DMS153 treated with DMSO at 0.1 percent for 48 hours (cell line): ENCODE measurements around the gene SLC22A4.

Experiments used
- DNase-seq: peaks from one replicate; lab custom pipeline; 2025; ENCODE audit not compliant: unreplicated experiment; lab: John Stamatoyannopoulos, UW

The SLC22A4 gene

DNA sequence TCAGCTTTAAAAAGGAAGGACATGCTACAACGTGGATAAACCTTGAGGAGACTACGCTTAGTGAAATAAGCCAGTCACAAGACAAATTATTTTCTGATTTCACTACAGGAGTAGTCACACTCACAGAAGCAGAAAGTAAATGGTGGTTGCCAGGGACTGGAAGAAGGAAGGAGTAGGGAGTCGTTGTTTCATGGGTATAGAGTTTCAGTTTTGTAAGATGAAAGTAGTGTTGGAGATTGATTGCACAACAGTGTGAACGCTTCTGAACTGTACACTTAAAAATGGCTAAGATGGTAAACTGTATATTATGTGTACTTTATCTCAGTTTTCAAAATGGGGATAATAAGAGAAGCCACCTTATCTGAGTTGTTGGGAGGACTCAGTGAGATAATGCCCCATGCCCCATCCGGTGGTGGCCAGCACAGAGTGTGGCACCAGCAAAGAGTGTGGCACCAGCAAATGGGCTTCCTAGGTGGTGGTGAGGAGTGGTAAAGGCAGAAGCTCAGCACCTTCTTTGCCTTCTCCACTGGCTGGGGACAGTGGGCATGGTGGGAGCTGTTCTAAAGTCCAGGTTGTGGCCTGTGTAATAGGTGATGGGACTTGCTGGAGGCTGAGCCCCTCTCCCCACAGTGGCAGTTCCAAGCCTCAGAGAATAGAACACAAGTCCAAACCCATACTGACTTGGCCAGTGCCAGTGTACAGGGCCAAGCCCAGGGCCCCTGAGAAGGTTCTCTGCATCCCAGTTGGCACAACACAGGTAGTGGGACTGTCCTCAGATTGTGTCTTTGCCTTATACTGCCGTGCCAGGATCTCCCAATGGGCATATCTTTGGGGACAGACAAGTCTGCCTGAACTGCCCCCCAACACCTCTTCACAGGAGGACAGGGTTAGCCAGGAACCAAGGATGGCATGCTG, 4.4 kb downstream of the SLC22A4 start:
- DNase-seq: no peak

DNA sequence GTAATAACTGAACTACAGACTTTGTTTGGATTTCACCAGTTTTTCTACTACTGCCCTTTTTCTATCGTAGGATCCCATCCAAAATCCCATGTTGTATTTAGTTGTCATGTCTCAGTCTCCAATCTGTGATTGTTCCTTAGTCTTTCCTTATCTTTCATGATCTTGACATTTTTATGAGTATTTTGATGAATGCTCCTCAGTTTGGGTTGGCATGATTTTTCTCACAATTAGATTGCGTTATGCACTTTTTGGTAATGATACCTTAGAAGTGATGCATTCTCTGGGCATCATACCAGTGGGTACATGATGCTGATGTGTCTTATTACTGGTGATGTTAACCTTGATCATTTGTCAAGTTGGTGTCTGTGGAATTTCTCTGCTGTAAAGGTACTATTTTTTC, 5.7 kb downstream of the SLC22A4 start:
- DNase-seq: no peak

DNA sequence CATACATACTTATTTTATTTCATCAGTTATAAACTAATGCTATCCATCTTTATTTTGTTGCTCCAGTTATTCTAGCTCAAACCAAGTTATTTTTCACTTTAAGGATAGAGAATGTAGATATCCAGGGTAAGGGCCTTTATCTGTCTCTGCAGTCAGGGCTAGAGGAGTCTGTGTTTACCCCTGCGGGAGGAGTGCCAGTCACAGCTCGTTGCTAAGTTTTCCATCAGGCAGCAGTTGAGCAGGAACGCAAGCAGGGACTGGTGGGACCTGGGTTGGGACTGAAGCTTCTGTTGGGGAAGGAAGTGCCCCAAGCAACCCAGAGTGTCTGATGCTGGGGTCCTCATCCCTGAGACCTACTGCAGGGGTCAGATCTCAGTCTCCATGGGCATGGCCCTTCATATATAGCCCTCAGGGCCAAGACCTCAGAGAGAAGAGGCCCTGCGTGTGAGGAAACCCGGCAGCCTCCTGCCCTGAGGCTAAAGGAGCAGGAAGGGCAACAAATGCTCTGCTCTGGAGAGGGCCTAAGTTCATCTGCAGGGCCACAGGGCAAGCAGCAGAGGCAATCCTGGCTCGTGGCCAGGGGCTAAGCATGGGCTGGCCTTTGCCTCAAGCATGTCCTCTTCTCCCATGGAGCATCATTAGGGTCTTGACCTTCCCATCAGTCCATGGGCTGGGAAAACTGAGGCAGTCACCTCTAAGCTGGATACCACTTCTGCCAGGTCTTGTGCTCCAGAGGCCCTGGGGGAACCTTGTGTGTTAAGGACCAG, 6.6 kb downstream of the SLC22A4 start:
- DNase-seq: no peak

DNA sequence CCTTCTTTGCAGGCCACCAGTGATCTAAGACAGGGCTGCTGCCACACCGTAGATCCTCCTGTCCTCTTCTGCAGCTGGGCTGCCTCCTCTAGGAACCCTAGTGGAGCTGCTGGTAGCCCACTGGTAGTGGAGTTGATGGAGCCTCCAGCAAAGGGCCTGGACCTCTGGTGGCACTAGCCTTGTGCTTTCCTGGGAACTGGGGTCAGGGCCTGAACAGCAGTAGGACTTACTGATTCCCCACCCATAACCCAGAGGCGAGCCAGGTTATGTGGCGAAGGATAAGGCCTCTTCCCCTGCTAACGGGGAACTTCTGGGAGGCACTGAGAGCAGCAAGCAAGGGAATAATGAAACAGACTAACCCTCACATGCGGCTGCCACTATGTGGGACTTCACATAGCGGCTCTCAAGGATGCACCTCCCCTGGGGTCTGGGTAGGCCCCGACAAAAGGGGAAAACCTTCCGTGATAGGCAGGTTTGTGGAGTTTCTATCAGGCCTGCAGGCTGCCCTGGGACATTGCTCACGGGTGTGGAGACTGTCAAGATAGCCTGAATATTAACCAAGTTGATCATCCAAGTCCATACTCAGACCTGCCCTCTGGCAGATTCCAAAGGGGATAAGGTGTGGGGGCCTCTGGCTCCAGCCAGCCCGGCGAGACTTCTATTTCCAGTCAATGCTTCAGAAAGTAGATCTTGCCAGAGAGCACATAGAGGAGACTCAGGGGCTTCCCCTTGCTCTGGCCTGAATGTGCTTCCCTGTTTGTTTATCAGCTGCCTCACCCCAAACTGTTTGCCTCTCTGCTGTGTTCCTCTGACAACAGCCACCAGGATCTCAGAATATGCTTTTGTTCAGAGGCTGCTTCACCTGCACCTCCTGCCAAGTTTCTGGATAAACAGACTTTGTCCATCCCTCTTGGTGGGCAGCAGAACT, 7.4 kb downstream of the SLC22A4 start:
- no peak for DNase-seq

DNA sequence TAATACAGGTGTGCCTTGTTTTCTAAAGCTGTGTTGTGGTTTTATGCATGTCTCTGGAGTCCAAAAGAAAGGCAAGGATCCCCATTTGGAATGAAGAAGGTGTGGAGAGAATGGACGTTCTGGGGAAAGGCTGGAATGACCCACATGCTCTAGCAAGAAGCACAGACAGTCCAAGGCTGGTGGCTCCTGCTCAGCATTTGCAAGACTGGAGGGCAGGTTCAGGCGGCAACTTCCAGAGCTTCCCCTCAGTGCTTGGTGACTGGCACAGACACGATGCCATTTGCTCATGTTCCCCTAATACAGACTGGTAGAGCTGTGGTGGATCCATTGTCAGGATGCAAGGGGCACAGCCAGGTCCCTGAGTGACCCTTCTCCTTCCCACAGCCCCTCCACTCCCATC, 8.2 kb downstream of the SLC22A4 start:
- no peak for DNase-seq

DNA sequence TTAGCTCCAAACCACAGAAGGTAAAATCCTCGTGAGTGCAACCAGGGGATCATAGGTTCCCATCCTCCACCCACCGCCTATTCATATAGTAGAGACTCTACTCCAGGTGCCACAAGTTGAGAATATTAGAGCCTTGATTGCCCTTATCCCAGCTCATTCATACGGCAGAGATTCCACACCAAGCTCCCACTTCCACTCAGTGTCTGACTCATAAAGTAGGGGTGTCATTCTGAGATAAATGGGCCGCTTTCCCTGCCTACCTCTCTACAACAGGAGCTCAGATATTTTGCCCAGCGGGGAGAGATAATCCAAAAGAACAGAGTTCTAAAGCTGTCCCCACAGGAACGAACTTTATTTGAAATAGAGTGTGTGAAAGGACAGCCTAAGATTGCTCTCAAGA, 9.4 kb downstream of the SLC22A4 start:
- DNase-seq: no peak

DNA sequence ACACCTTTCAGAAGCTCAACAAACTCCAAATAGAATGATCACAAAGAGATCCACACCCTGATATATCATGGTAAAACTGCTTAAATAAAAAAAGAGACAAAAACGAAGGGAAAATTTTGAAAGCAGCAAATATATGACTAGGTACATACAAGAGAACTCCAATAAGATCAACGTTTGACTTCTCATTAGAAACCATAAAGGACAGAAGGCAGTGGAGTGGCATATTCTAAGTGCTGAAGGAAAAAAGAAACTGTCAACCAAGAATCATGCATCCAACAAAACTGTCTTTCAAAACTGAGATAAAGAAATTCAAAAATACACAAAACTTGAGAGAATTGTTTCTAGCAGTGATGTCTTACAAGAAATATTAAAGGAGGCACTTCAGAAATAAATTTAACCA, 11.2 kb downstream of the SLC22A4 start:
- no peak for DNase-seq

DNA sequence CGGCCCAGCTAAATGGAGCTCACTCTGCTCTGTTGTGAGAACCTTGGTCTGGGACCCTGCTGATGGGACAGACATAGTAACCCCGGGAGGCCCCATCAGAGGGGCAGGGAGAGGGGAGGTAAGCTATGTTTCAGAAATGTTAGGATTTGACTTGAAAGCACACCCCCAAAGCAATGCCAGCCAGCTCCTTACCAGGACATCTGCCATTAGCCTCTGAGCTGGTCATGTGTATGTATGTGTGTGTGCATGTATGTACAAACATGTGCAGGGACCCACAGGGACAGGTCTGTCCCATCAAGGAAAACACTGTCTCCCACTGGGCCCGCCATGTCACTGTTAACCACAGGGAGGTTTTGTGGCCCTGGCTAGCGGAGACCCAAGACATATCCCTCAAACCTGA, 14.5 kb downstream of the SLC22A4 start:
- DNase-seq: no peak

DNA sequence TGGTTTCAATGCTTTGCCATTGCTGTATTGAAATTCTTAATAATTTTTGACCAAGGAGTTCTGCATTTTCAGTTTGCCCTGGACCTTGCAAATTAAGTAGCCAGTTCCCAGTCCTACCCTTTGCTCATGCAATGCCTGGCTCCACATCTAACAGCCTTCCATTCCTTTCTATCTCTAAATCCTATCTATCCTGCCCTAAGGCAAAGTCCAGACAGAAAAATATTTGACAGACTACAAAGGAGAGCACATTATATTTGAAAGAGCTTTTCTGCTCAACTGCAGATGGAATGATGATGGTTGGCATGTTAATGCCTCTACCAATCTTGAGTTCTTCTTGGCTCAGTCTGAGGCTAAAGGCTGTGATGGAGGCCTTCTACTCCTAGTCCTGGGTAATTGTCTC, 15.5 kb downstream of the SLC22A4 start:
- no peak for DNase-seq

DNA sequence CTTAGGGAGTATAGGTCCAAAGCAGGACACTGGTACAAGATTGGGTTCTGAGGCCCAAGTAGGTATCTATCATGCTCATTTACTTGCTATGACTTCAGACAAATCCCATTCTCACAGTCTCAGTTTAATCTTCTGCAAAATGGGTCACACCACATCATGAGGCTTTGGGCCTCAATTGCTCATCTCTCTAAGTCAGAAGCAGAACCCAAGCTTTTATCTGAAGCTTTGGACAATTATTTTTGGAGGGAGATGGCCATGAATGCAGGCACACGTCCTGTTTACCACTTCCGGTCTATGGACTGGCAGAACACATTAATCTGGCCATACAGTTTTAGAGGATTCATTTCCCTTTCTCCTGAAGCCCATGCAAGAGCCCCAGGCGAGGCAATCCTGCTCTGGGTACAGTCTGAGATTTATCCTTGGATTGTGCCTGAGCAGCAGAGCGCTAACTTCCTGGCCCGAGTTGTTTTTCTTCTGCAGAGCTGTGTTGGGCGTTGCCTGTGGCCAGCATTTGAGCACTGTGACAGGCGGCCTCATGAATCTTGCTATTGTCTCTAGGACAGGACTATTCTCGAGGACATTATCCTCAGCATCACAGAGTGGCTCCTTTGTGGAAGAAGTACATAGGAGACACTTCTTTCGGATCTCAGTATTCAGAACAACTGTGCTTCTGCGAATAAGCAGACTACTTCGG, 16.1 kb downstream of the SLC22A4 start:
- no peak for DNase-seq

DNA sequence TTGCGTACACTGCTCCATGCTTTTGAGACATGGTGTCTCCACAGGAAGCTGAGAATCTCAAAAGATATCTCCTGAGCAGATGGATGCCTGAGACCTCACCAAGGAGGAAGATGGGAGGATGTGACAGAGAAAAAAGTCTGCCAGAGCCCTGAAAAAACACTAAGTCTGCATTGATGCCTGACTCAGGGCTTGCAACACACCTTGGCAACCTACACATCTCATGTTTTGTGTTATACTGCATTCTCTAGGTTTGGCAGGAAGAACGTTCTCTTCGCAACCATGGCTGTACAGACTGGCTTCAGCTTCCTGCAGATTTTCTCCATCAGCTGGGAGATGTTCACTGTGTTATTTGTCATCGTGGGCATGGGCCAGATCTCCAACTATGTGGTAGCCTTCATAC, 19.2 kb downstream of the SLC22A4 start:
- DNase-seq: no peak

DNA sequence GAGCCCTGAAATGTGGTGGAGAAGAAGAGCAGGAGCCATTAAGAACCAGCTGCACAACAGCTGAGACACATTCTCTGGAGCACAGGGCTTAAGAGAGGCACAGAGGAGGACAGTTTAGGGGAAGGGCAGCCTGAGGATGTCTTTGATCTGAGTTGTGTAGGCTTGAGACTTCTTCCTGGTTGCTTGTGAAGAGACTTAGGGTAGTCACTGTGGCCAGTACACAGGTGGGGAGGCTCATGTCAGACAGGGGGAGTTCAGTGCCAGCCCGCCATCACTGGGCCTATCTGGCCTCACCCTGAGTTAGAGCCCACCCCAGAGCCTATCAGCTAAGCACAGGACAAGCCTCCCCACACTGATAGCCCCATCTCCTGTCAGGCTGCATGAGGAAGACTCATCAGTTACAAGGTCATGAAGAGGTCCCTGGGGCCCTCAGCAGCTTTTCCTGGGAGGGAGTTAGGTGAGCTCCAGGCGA, 19.8 kb downstream of the SLC22A4 start:
- DNase-seq: no peak

DNA sequence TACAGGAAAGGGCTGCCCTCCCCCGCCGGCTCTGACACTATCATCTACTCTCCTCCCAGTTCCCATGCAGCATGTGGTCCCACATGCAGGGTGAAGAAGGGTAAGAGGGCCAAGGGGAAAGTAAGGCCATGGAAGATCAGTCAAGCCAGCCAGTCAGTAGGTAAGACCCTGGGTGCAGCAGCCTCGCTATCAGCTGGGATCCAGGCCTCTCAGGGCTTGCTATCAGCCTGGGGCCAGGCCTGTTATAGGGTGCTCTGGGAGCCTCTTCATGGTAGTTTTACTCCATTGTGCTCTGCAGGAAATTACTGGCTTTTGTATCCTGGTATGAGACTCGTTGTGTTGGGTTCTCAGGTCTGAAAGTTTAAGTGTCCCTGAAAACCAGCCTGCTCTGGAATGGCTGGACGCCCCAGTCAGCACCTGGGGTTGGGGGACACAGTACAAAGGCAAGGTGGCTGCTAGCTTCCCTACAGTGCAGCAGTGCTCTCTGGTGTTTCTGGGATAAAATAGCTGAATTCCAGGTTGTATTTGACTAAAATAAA, 21.4 kb downstream of the SLC22A4 start:
- no peak for DNase-seq

DNA sequence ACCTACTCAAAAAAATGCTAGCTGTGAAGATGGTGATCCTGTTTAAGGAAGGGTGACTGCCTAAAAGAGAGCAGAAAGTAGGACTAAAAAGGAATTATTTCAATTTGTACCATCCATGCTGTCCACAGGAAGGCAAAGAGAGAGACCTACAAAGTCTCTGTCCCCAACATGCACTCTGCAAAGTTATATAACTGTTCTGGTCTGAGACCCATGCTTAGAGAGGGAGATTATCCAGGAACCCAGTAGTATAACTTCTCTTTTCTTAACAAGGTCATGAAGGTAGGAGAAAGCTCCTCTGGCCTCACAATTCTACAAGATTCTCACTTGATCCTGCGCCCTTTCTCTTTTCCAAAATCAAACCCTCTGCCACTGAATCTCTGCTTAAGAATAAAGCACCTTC, 25.8 kb downstream of the SLC22A4 start:
- DNase-seq: no peak

DNA sequence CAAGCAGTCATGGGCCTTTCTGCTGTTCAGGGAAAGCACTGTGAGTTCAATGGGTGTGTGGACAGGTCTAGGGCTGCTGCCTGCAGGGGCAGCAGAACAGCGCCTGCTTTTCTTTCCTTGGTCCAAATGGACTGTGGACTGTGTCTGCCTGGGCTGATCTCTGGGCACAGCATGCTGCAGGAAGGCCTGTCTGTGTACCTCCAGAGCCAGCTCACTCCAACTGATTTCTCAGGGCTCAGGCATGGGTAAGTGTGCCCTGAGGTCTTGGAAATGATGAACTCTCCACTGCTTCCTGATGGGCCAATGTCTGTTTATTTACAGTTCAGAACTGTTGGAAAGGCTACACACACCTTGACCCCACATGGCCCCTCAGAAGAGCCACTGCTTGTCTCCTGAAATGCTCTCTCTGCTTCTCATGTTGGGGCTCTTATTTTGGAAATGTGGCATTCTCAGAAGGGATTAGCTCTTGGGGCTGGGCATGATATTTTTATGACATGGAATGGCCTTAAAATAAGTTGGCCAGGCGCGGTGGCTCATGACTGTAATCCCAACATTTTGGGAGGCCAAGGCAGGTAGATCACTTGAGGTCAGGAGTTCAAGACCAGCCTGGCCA, 27.0 kb downstream of the SLC22A4 start:
- DNase-seq: no peak

DNA sequence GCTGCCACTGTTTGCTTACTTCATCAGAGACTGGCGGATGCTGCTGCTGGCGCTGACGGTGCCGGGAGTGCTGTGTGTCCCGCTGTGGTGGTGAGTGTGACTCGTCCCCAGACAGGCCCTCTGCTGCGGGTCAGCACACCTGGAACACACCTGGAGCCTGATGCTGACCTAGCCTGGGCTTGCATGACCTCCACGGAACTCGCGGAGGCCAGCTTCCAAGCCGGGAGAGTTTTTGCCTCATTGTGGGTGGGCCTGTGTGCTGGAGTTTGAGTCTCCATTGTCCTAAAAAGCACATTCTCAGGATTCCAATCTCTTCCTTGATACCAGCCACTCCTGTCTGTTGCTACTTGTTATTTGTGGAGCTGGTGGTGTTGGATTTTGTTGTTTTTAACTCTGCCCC, 28.1 kb downstream of the SLC22A4 start:
- no peak for DNase-seq

DNA sequence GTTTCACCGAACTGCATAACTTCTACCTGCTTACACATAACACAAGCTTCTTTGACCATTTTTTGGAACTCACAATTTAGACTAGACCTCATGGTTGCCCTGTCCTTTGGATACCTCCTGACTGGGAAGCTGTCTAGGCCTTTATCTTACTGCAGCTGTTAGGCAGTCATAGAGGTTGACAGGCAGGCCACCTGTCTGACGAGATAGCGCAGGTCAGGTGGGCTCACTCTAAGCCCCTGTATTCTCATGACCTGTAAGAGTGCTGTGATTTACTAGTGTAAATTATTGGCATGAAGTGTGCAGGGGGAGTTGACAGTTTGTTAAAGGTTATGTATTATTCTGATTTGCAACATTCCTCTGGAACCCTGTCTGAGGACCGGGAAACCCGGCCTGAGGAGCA, 29.0 kb downstream of the SLC22A4 start:
- DNase-seq: no peak

DNA sequence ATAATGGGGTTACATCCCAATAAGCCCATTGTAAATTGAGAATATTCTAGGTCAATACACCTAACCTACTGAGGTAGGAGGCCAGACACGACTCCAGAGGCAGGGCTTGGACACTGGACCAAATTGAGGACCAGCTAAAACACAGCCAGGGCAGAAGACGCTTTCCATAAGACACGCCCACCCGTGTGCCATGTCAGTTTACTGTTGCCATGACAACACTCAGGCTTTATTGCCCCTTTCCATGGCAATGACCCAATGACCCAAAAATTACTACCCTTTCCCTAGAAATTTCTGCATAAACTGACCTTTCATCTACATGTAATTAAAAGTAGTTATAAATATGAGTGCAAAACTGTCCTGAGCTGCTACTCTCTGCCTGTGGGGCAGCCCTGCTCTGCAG, 31.5 kb downstream of the SLC22A4 start:
- no peak for DNase-seq

DNA sequence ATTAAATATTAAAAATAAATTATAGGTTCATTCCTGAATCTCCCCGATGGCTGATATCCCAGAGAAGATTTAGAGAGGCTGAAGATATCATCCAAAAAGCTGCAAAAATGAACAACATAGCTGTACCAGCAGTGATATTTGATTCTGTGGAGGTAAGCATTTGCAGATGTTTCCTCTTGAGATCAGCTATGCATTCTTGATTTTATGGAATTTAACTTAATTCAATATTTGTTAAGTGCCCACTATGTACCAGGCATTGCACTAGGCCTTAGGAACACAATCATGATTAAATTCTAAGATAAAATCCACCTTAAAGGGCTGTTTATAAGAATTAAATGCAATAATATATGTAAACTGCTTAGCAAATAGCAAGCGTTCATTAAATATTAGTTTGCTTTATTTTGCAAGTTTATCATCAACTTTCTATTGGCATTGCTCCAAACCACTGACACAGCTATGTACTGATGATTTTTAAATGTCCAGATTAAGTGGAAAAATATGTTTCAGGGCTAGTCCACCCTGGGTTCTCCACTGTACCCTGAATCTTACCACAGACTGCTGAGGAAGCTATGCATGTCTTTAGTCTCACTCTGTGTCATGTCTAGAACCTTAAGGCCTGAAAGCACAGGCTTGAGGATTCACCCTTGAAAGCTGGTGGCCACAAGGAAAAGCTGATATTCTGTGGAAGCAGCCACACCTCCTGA, 33.2 kb downstream of the SLC22A4 start:
- DNase-seq: no peak
